H54 (cell line): ENCODE measurements around the gene PAGR1.
"Not testable (repeated sequence)": the region's sequence is repeated elsewhere in the genome, so short reads cannot be mapped to it uniquely, and the experiment has no call there.

Source experiments
- DNase-seq: peaks from one replicate; pipeline ENCODE4 v3.0.0; 2011; ENCODE audit warnings: low spot score, mixed read lengths; ENCODE audit not compliant: insufficient read length
- FAIRE-seq: peaks from 3 replicates; lab custom pipeline; 2011; peaks lifted over from hg19 to GRCh38; lab: Jason Lieb, UNC
- POLR2A ChIP-seq: IDR thresholded peaks from 2 replicates; pipeline ENCODE4 v1.6.1; 2011; ENCODE audit warnings: low read depth, mild to moderate bottlenecking, low read length

The PAGR1 gene

DNA sequence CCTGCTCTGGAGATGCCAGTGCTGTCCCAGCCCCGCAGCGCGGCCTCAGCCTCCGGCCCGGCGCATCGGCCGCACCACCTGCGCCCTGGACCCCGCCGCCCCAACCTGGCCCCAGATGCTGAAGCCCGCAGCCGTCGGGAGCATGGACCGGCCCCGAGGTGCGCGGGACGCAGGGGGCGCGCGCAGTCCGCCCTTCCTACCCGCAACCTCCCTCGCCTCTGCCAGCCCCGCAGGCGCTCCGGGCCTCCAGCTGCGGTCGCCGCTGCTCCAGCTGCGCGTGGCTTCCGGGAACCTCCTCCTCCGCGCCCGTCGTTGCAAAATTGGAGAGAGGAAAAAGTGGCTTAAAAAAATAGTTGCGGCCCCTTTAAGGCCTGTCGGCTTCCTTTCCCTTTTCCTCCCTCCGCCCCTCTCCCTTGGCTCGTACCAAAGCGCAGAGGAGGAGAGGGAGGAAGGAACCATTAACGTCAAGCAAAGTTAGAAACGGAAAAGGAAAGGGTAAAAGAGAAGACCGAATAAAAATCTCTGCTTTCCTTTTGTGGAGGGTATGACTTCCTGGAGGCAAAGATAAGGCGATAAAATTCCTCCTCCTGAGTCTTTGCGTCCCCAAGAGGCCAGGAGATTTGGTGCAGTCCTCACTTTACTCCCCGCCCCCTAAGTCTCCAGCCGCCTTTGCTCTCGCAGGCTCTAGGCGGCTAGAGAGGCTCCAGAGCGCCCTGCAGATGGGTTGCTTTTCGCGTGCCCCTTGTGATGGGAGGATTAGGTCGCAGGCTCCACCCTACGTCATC, 47.1 kb downstream of the PAGR1 start, which contains the start of gene CDIPT:
CDIPT (minus strand) TSS at position 343 of the 785 bp plus-strand sequence. CDS start 369 bp downstream, outside the sequence.
- peak; percentile 77 for DNase-seq
- peak; percentile 45 for TF ChIP-seq POLR2A
- peak; percentile 23 for FAIRE-seq

DNA sequence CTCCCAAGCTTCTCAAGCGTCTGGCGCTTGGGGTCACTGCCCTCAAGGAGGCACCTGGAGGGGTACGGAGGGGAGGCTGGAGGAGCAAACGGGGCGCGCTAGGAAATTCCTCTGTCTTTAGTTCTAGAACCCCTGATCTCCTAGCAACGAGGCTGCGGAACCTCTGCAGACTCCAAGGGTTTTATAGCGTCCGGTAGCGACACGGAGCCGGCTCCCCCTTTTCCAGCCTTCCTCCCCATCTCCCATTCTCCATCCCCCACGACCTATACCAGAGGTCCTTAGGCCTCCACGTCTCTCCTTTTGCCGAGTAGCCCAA, 47.7 kb downstream of the PAGR1 start:
- DNase-seq (no peak), FAIRE-seq (no peak)
- no peak for TF ChIP-seq POLR2A

DNA sequence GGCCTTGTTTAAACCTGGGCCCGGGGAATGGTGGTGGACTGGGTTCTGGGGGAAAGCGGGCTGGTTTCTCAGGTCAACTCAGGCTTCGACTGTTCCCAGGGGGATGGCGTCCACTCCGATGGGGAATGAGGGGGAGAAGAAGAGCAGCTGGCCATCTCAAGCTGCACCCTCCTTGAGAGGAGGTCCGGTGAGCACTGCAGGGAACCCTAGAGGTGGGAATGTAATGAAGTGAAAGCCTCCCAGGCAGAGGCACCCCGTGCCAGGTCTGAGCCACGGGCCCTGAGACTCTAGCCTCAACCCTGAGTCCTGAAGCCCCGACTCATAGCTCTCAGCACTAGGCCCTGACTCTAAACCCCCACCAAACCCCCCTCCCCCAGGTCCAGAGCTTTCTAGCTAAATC, 48.3 kb downstream of the PAGR1 start:
- FAIRE-seq: no peak
- no peak for TF ChIP-seq POLR2A
- DNase-seq: no peak

DNA sequence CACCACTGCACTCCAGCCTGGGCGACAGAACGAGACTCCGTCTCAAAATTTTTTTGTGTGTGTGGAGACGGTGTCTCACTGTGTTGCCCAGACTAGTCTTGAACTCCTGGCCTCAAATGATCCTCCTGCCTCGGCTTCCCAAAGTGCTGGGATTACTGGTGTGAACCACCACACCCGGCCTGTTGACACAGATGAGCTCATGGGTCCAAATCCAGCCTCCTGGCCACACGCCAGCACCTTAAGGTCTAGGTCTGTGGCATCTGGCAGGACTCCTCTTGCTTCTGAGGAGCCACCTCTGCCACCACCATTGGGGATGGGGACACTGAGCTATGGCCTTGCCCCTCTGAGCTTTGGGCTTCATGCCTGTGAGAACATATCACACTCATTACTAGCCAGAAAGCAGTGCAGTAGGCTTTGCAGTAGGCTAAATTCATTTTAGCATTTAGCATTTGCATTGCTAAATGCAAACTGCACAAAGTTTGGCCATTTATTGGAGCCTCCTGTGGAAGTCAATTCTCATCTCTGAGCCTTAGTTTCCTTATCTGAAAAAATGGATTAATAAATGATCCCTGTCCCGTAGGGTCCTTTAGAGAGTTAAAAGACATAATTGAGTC, 52.6 kb downstream of the PAGR1 start:
- no peak for FAIRE-seq
- DNase-seq: peak; percentile 29
- TF ChIP-seq POLR2A: no peak

DNA sequence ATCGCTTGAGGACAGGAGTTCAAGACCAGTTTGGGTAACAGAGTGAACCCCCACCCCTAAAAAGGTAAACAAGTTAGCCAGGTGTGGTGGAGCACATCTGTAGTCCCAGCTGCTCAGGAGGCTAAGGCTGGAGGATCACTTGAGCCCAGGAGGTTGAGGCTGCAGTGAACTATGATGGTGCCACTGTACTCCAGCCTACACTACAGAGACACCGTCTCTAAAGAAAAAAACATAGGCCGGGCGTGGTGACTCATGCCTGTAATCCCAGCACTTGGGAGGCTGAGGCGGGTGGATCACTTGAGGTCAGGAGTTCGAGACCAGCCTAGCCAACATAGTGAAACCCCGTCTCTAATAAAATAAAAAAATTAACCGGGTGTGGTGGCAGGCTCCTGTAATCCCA, 53.1 kb downstream of the PAGR1 start:
- DNase-seq, FAIRE-seq: not testable (repeated sequence)
